A204.1 (cell line): ENCODE measurements around the gene VEPH1.

Experiments used
- FAIRE-seq: peaks from 2 replicates; lab custom pipeline; 2012; peaks lifted over from hg19 to GRCh38; lab: Jason Lieb, UNC

Gene VEPH1

DNA sequence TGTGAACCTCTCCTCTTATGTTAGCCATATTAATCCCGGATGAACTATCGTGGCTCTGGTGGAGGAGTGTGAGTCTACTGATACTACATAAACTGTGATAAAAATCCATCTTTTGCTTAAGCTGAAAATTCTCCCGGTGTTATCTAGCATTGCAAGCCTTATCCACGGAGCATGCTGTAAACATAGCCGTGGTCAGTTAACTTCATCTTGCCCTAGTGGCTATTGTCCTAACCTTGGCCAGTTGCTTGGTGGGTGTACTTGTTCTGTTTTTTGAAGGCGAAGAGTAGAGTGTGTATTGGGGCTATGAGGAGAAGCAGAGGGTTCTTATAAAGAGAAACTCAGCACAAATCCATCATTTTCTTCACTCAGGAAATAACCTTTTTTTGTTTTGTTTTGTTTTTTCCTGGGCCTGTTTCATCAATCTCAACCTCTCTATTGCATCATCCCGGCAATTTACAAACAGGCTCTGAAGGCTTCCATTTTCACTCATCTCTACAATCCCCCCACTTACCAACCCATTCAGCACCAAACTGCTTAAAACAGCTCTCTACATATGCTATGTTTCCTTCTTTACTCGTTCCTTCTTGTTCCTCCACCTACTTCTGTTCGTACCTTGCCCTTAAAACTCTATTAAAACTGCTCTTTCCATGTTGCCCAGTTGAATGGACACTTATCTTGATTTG is 202.1 kb downstream of the VEPH1 start:
- no peak for FAIRE-seq

DNA sequence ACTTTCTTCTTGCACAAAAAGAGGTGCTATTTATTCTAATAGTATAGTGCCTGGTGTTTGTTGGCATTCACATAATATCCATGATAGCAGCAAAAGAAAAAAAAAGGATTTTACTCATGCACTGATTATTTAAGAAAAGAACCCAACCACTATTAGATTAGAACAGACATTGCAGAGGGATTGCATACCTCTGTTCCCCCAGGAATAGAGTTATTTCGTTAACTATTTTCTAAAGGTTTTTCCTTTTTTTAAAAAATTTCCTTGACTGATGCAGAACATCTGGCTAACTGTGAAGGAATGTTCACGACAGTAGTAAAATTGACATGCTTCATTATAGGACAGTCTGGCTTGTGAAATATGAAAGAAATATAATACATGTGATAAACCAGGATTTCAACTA is 203.1 kb downstream of the VEPH1 start:
- no peak for FAIRE-seq

DNA sequence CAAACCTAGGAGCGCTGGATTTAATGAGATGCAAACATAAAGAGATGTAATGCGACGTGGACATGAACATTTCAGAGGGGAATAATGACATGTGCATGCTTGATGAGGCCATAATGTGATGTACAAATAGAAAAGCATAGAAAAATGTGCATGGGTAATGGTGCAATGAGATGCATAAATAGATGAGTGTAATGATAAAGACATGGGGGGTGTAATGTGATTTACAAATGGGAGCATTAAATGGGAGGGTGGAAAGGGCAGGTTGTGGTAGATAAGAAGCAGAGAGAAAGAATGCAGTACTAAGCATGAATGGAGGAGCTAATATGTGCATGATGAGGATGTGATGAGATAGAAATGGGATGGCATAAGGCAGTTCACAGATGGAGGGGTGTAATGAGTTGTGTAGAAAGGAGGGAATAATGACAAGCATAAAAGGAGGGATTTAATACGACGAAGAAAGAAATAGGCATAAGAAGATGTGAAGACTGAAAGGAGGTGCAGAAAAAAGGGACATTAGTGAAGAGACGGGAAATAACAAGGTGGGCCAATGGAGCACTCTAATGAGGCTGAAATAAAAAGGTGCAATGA is 205.8 kb downstream of the VEPH1 start:
- no peak for FAIRE-seq

DNA sequence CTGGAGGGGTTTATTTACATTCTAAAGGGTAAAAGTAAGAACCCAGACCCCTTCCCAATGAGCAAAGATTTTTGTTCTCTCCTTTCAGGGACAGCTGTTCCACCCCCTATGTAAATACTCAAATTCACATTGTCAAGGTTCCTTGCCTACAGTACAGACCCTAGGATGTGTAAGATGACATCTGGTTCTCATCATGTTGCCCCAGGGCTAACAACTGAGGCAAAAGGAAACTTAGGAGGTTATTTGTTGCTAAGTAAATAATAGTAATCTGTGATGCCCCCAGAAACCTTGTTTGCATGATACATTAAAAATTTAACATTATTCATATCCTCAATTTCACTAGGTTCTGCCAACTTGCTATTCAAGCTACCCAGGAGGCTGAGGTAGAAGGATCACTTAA is 208.3 kb downstream of the VEPH1 start:
- FAIRE-seq = no peak

DNA sequence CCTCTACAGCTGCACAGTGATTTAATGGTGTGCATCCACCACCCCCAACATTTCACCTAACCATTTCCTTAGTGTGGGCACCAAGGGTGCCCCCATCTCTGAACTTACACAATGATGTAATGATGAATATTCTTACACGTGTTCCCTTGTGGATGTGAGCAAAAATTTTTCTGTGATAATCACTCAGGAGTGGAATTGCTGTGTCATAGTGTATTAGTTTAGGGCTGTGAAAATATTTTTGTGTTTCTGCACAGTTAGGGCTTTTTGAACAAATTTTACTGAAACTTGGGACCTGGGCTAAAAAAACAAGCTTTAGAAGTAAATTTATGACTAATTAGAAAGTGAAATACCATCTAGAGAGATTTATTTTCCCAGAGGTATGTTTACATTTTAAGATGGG is 208.7 kb downstream of the VEPH1 start:
- FAIRE-seq = no peak

DNA sequence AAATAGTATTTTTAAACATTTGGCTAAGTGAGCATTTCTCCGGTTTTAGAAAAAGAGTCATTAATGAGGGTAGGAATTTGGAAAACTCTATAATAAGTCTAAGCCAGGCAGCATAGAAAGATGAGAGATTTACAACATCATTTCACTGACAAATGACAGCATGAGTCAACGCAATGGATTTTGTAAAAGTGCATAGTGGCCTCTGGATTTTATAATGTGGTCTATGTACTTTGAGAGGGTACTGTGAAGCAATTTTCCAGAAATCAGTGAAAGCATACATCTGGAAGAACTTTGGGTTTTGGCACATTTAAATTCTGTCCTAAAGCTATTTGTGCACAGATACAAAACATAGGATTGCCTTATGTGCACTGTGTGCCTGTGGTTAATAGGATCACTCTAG is 212.4 kb downstream of the VEPH1 start:
- FAIRE-seq = no peak

DNA sequence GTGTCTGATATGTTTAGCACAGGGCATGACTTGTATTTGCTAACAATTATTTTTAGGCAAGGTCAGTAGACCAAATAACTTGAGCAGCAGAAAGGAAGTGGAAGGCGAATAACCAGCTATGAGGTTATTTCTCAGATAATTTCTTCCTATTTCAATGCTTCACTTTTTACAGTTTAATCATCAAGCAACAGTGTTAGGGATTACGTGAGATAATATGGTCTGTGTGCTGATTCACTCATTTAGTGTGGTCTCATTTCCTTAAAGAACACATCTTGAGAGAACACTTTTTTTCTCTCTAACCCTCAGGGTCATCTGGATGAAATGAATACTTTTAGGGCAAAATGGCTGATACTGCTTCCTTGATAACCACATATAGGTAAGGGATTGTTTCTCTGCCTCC is 217.2 kb downstream of the VEPH1 start:
- no peak for FAIRE-seq

DNA sequence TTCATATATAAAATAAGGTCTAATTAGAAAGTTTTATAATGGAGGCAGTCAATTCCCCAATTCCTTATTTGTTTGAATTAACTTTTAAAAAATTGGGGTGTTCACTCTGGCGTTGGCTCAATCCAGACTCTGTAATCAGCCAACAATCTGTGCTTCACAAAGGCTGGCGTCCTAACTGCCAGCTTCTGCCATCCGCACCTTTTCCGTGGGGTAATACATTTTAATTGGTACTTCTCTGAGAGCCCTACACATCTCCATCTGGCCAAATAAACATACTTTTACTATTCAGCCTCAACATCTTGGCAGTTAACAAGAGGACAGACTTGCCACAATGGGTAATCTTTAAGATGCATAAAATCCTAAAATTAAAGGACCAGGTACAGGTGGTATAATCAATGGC is 218.1 kb downstream of the VEPH1 start:
- no peak for FAIRE-seq

DNA sequence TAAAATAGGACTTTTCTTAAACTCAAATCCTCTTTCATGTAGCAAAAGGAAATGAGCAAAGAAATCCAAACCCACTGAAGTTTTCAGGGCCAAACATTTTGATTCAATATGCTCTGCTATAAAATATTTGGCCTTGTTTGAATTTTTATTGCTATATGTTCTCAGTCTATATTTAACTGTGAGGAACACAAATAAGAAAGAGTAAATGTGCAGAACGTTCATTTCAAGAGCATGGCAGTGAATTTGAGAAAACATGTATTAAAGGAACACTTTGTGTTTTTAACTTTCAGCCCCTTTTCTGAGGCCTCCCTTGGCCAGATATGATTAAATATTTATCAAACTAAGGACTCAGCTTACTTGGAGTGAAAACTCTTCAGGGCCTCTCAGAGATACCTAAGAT is 218.5 kb downstream of the VEPH1 start:
- FAIRE-seq = no peak

DNA sequence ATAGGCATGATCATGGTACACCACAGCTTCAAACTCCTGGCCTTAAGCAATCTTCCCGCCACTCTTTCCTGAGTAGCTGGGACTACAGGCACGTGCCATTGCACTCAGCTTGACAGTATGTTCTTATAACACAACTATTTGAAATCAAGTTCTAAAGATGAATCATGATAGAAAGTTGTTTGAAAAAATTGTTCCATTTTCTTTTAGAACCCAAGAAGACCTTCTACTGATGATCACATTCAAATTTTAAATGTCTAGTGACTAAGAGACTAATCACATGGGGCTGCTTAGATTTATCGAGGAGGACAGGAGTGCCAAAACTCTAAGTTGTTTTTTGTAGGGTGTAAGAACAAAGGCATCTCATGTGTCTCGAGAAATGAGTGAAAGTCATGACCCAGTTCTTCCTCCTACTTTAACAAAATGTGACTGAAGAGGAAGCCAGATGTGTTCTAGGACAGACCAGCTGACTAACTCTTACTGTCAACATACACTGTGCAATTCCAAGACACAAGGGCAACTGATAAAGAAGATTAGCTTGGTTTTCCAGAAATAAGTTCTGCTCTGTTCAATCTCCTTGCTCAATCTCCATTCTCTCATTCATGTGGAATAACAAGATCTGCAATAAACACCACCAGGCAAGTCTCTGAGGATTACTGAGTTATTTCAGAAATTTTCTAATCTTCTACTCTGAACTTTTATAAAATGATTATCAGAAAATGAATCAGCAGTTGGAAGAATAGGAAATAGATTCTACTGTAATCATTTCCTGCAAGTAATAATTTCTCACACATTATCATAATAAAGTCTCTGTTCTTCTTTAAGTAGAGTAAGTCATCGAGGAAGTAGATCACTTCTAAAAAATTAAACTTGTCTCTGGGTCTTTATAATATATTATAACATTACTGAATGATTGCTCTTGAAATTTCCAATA is 220.7 kb downstream of the VEPH1 start:
- FAIRE-seq = no peak

DNA sequence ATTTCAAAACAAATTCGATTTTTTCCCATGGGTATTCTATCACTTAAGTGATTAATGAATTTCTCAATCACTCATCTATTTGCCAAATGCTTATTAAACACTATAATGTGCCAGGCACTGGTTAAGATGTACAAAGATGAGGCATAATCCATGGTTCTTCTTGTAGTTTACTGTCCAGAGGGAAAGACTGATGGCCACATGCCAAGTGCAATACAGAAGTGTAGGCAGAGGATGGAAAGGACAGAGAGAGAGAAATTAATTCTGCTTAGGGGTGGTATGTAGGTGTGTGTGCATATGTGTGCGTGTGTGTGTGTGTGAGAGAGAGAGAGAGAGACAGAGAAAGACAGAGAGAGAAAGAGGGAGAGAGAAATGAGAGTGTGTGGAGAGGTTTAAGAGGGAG is 222.4 kb downstream of the VEPH1 start:
- FAIRE-seq = no peak

DNA sequence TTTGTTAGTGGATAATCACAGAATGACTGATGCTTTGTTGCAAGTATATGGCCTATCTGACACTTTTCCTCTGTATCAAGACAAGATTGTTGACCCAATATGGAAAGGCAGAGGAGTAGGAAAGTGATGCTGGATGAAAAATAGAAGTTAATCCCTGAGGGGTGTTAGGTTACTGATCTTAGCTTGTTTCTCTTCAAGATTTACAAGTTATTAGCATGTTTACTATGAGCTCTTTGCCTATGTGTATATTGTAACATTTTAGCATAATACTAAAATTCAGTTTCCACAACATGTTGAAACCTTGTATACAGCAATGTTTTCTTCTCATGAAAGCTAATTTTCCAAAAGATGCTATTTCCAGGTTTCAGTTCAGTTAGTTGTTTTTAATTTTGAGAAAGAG is 222.9 kb downstream of the VEPH1 start:
- no peak for FAIRE-seq

DNA sequence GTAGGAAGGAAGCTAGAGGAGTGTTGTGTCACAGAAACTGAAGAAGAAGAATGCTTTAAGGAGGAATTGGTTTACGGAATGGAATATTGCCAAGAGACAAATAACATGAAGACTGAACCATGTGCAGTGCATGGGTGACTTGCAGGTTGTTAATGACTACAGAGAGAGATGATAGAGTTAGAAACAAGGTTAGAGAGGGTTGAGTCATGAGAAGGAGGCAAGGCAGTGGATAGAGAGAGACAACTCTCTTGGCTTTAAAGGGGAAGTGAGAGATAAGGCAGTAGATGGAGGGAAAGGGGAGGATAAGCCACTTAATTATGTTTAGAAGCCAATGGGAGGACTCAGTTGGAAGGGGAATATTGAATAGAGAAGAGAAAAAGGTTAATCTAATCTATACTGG is 224.0 kb downstream of the VEPH1 start:
- no peak for FAIRE-seq

DNA sequence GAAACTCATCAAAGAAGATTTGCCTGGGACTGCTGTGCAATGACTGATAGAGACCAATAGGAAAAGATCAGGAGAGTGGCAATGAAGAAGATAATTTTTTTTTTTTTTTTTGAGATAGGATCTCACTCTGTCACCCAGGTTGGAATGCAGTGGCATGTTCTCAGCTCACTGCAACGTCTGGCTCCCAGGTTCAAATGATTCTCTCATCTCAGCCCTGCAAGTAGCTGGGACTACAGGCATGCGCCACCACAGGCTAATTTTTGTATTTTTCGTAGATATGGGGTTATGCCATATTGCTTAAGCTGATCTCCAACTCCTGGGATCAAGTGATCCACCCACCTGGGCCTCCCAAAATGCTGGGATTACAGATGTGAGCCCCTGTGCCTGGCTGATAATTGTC is 226.4 kb downstream of the VEPH1 start:
- FAIRE-seq = no peak

DNA sequence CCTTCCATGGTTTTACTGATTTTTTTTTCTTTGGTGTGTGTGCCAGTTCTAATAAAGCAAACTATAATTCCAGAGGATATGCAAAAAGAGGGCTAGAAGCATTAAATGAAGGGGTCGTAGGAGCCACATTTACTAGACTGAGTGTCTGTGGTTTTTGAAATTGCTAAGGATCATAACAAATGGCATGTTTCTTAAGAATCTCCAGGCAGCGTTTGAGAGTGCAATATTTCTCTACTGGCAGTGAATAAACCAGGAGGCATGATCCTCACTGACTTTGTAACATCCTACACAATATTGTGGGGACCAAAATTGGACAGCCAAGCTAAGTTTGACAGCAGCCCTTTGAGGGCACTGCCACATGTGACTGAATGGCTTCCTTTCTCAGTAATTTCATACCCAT is 227.4 kb downstream of the VEPH1 start:
- FAIRE-seq = no peak

DNA sequence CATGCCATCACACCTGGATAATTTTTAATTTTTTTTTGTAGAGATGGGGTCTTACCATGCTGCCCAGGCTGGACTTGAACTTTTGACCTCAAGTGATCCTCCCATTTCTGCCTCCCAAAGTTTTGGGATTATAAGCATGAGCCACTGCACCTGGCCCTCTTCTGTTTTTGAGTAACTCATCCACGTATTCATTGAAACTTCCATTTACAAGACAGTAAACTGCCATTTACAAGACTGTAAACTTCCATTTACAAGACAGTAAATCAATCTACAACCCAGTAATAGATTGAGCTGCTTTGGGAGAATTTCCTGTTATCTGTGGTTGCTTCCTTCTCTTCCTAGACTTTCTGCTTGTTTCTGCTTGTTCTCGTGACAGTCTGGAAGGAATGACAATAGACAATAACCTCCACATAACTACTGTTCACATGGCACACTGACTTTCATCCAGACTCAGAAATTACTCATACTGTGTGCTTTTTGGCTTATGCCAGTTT is 228.5 kb downstream of the VEPH1 start:
- no peak for FAIRE-seq

DNA sequence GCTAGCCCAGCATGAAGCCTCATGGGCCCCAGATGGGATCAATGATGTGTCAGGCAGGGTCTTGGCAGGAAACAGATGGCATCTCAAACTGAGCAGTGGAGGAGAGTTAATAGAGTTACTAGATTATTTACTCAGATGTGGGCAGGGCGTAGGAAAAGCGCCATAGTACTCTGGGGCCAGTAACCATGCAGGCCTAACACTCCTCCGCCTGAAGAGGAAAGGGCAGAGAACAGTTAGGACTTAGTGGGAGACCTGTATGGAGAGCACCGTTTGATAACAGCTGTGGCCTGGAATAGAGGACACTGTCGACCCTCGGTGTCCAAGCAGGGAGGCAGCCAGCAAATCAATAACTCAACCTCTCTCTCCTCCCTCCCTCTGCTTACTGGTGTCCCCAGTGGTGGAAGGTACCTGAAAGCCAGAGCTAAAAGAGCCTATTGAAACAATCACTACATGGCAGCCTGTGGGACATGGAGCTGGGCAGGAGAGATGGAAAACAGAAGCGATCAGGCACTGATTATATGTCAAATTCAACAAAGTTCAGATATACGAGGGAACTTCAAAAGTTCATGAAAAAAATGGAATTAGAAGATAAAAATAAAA is 231.8 kb downstream of the VEPH1 start:
- FAIRE-seq = no peak

DNA sequence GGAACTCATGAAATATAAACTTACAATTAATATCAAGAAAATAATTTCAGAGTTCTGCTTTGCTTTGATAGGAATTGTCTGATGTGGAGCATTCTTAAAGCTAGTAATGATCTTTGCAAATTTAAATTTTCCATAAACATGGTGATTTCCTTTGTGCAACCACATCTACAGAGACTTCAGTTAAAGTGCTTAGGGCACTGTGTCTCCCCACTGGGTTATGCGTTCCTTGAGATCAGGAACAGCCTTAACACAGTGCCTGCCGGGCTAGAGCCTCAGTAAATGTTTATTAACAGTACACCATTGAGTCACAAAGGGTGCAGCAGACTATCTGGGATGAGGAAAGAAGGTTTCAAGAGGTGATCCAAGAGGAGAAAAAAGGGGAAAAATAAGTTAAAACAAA is 235.2 kb downstream of the VEPH1 start:
- FAIRE-seq = no peak

DNA sequence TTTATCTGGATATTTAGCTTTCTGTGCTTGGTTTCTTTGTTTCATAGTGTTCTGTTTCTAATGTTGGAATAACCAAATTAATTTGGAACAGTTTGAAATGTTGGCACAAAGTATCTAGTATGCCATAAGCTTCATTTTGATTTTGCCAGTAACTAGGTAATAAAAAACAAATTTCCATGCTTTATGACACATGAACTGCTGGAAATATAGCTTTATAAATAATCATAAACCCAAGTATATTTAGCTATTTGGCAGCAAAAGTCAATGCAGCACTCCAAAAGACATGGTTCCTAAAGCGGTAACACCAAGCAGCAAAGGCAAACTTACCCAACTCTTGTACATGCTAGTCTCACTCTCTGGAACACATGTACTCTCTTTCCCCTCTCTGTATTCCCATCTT is 237.3 kb downstream of the VEPH1 start:
- no peak for FAIRE-seq

DNA sequence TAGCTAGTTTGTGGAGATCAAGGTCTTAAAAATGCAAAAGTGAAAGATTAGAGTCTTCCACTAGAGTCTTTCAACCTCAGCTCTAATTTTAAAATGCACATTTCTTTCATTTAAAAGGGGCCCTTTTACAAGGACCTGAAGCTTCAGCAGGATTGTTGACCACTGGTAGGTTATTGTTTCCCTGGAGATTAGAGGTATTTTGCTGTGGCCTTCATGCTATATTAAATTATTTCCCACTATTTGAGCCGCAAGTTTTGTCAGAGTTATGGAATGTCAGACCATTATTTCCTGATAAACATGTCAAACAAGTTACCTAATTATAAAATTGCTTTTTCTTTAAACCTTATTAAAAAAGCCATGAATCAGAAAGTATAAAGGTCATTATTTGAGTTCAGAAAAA is 240.2 kb downstream of the VEPH1 start:
- no peak for FAIRE-seq

DNA sequence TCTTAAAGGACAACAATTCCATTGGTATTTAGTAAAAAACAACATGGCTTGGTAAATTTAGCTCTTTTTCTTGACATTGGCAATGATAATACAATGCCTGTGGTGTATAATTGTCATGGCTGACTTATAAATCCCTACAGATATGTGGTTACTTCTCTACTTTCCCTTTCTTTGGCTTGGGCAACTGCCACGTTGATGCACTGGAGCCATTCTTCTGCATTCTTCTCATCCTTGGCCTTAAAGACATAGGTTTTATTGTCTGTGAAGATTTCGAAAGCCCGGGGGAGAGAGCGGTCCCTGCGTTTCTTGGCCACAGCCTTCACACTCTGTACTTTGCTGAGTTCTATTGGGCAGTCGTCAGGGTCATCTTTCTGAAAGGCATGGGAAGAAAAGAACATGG is 242.2 kb downstream of the VEPH1 start:
- no peak for FAIRE-seq

DNA sequence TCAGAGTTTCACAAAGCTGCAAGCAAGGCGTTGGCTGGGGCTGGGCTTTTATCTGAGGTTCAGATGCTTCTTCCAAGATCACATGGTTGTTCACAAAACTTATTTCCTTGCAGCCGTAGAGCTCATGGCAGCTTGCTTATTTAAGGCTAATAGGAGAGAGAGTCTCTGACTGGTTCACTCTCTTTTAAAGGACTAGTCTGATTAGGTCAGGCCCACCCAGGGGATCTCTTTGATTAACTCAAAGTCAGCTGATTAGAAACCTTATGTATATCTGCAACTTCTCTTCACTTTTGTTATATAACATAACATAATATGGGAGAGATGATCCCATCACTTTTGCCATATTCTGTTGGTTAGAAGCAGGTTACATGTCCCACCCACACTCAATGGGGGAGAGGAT is 243.4 kb downstream of the VEPH1 start:
- FAIRE-seq = no peak

DNA sequence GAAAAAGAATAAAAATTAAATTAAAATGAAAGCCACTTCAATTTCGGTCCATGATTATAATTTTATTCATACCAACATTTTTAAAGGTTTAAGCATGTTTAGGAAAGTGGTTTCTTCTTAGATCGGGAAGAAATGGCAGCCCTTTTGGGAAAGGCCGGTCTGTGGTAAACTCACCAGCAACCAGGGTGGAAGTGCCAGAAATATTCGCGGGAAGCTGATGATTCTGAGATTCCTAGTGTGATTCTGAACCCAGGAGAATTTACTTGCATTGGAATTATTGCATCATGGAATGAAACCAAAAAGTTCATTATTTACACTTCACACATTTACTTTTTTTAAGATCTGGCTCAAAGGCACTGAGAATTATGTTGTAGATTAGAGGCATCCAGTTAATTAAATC is 246.1 kb downstream of the VEPH1 start:
- FAIRE-seq = no peak
